Ishikawa (cell line): ENCODE data around the gene AOX1.

ENCODE experiments used
- EP300 ChIP-seq: IDR thresholded peaks from 2 replicates; pipeline ENCODE4 v1.6.1; 2012; ENCODE audit warnings: borderline replicate concordance
- RAD21 ChIP-seq: IDR thresholded peaks from 2 replicates; pipeline ENCODE4 v1.6.1; 2012; ENCODE audit warnings: low read depth
- TAF1 ChIP-seq: IDR thresholded peaks from 2 replicates; pipeline ENCODE4 v1.6.1; 2012; ENCODE audit warnings: low read depth, mild to moderate bottlenecking

DNA sequence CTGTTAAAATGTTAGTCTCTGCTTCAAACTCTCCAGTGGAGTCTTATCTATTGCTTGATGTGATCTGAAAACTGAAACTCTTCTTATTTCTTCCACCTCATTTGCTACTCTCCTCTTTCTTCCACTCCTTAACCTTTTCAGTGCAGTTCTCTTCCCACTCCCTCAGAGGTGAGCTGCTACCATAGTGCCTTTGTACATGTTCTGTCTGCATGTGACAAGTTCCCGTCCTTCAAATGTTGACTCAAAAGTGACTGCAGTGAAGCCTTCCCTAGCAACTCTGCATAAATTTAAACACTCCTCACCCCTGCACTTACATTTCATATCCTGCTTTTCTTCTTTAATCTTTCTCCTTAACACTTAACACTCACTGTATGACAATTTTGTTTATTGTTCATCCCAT lies 47.7 kb upstream of the AOX1 start:
- TF ChIP-seq TAF1 (no peak), EP300 (no peak), RAD21 (no peak)
